Measurements from ENCODE around the gene MORF4L1. TPM values are rescaled to one million over a fixed set of nuclear protein-coding genes. Genes with fewer than 3 reads are reported as not detected.

The MORF4L1 gene
- total RNA-seq, 1 donor, result 456 TPM

DNA sequence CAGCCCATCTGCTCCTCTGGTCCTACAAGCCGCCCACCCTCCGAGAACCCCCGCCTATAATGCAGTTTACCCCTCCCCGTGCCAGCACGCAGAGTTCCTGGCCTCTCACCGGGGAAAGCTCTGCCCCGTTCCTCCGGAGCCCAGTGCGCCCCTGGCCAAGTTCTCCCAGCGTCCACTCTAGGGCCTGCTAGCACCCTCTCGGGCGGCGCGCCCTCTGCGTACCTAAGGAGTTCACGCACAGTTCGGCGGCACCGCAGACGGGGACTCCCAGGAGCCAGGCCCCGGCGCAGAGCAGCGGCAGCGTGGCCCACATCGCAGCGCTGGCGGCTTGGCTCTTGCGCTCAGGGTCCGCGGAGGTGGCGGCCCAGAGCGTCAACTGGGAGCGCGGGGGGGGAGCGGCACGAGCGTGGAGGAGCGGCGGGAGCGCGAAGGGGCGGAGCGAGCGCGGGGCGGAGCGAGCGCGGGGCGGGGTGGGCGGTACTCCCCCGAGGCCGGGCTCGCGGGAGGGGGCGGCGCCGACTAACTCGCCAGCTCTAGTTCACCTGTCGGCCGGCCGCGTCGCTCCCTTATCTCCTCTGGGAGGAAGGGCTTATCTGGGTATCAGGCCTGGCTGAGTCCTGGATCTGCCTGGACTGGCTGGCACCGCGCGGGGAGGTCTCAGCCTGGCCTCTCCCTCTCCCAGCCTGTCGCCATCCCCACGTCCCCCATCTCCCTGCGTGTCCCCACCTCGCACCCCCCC lies 72.1 kb downstream of the MORF4L1 start, which contains the start of gene CTSH:
Gene CTSH (minus strand): TSS at position 378 of the 739 bp plus-strand sequence. CDS start 65 bp downstream, at position 313.
- Histone ChIP-seq H3K36me3 (ENCODE audit: insufficient read depth, low read length) (no peaks in the 10 kb centered on the region), H2AFZ (ENCODE audit: low read length) (no peak within 1 kb of the TSS), H3K79me2 (ENCODE audit: insufficient read depth, low read length) (no peaks in the 10 kb centered on the region), H4K20me1 (ENCODE audit: insufficient read depth, low read length) (no peaks in the 10 kb centered on the region), H3K4me2 (ENCODE audit: insufficient read depth, low read length) (peak within 1 kb of the TSS; percentile 65), H3K27ac (ENCODE audit: low read depth, low read length) (no peak within 1 kb of the TSS), H3K4me1 (ENCODE audit: insufficient read depth, low read length) (no peaks in the 10 kb centered on the region), H3K9me3 (ENCODE audit: low read depth, low read length) (no peaks in the 10 kb centered on the region), H3K4me3 (ENCODE audit: insufficient read depth, low read length) (peak within 1 kb of the TSS; percentile 63), H3K27me3 (ENCODE audit: insufficient read depth, low read length) (peaks cover 23% of the 10 kb centered on the region)
- TF ChIP-seq CTCF (IDR thresholded peaks at IDR 0.05; ENCODE audit: extremely low read depth, low read depth, low read length), result no peak
- DNase-seq (ENCODE audit: insufficient read length, low spot score, missing footprints), result peak; percentile 93

GRCh38 chr15:78946493-78946892 lies 73.8 kb downstream of the MORF4L1 start:
- H2AFZ ChIP-seq (ENCODE audit: low read length), result no peak overlapping the region
- H3K36me3 ChIP-seq (ENCODE audit: insufficient read depth, low read length), result no peaks in the 10 kb centered on the region

GRCh38 chr15:78947506-78947905 lies 74.8 kb downstream of the MORF4L1 start:
- no peak overlapping the region for H3K4me2 ChIP-seq (ENCODE audit: insufficient read depth, low read length)
- H4K20me1 ChIP-seq (ENCODE audit: insufficient read depth, low read length), result no peaks in the 10 kb centered on the region
- DNase-seq (ENCODE audit: insufficient read length, low spot score, missing footprints), result no peak
- H3K27me3 ChIP-seq (ENCODE audit: insufficient read depth, low read length), result peaks cover 23% of the 10 kb centered on the region
- H3K79me2 ChIP-seq (ENCODE audit: insufficient read depth, low read length), result no peaks in the 10 kb centered on the region
- no peak overlapping the region for H2AFZ ChIP-seq (ENCODE audit: low read length)
- no peak for TF ChIP-seq CTCF (IDR thresholded peaks at IDR 0.05; ENCODE audit: extremely low read depth, low read depth, low read length)
- H3K36me3 ChIP-seq (ENCODE audit: insufficient read depth, low read length), result no peaks in the 10 kb centered on the region
- H3K4me1 ChIP-seq (ENCODE audit: insufficient read depth, low read length), result peaks cover 5% of the 10 kb centered on the region
- H3K27ac ChIP-seq (ENCODE audit: low read depth, low read length), result no peak overlapping the region
- H3K4me3 ChIP-seq (ENCODE audit: insufficient read depth, low read length), result no peak overlapping the region
- no peaks in the 10 kb centered on the region for H3K9me3 ChIP-seq (ENCODE audit: low read depth, low read length)

More at GRCh38 chr15:78946493-78946892, 73.8 kb downstream of the MORF4L1 start:
- Histone ChIP-seq H3K27me3 (ENCODE audit: insufficient read depth, low read length) (peaks cover 23% of the 10 kb centered on the region), H3K4me3 (ENCODE audit: insufficient read depth, low read length) (no peak overlapping the region), H3K9me3 (ENCODE audit: low read depth, low read length) (no peaks in the 10 kb centered on the region), H3K4me2 (ENCODE audit: insufficient read depth, low read length) (no peak overlapping the region), H4K20me1 (ENCODE audit: insufficient read depth, low read length) (no peaks in the 10 kb centered on the region), H3K4me1 (ENCODE audit: insufficient read depth, low read length) (peaks cover 5% of the 10 kb centered on the region), H3K79me2 (ENCODE audit: insufficient read depth, low read length) (no peaks in the 10 kb centered on the region), H3K27ac (ENCODE audit: low read depth, low read length) (no peak overlapping the region)
- DNase-seq (ENCODE audit: insufficient read length, low spot score, missing footprints), result no peak
- no peak for TF ChIP-seq CTCF (IDR thresholded peaks at IDR 0.05; ENCODE audit: extremely low read depth, low read depth, low read length)

Small RNAs within 50 kb of the gene (small RNA-seq; reads per million reads assigned to genes)
- not detected for gene RNU6-415P

Other genes starting within 250 kb of the MORF4L1 start
- not detected in 2 replicates for gene CHRNB4, start 231.7 kb upstream of the MORF4L1 start, total RNA-seq
- gene ADAMTS7, start 61.4 kb upstream of the MORF4L1 start, total RNA-seq, result 32.4 and 34.0 TPM in 2 replicates
- 4.7 and 8.8 TPM in 2 replicates for gene CTSH, start 72.2 kb downstream of the MORF4L1 start, total RNA-seq
- under 0.01 TPM in 1 of 2 replicates, not detected in the other for gene RASGRF1, start 217.9 kb downstream of the MORF4L1 start, total RNA-seq